Right lobe of liver (tissue), 4 donors: ENCODE data around the gene MTFR2.

ENCODE experiments used
- CTCF ChIP-seq, 4 donors: fragments of 200-600 bp in 3 of 4; fragments of 450-650 bp in 1 of 4; IDR thresholded peaks; one replicate each; pipeline versions ENCODE4 v1.5.1 to v1.8.0; 2016 to 2022; ENCODE audit warnings: antibody characterized with exemption in 4 of 4, mild to moderate bottlenecking in 2 of 4
- POLR2A ChIP-seq: fragments of 450-650 bp; IDR thresholded peaks from one replicate; pipeline ENCODE4 v1.6.1; 2017; ENCODE audit warnings: antibody characterized with exemption, mild to moderate bottlenecking
- donor health status: DM: no; HTN: no; CAD: no.
- donor health status: DM: no; HTN: no; CAD: no.
- donor health status: DM: no; HTN: yes; CAD: no.

GRCh38 chr6:136251394-136251793 is 1.3 kb upstream of the MTFR2 start:
- no peak for TF ChIP-seq CTCF (IDR thresholded peaks at IDR 0.05)
- TF ChIP-seq POLR2A, result no peak
